ENCODE results near the gene TNS1.

- TF ChIP-seq ZFX (CRISPR knock-in tag; IDR thresholded peaks at IDR 0.05) (no peak), CTCF (IDR thresholded peaks at IDR 0.05 in 2 of 3, conservative IDR thresholded peaks at IDR 0.05 in 1 of 3; ENCODE audit: insufficient read depth in 2 of 3, low read depth in 1 of 3, low read length in 3 of 3) (no peak), NFYB (IDR thresholded peaks at IDR 0.05; ENCODE audit: extremely low read depth, insufficient read length) (no peak), HNRNPLL (IDR thresholded peaks at IDR 0.05; ENCODE audit: low read depth, low read length, poor library complexity, severe bottlenecking) (no peak), ZC3H4 (CRISPR knock-in tag; IDR thresholded peaks at IDR 0.05; ENCODE audit: borderline replicate concordance) (no peak), PHF20 (IDR thresholded peaks at IDR 0.05; ENCODE audit: partially characterized antibody) (no peak)
These were observed 98.8 kb downstream of the TNS1 start for GRCh38 chr2:217903859-217904613.

Measured in K562 (cell line).